DOHH2 (cell line): ENCODE data around the gene PTBP1.

ENCODE experiments used
- CTCF ChIP-seq: fragments of 200-600 bp; sonication (generic); IDR thresholded peaks from one replicate; pipeline ENCODE4 v1.5.1; 2014; ENCODE audit warnings: antibody characterized with exemption, mild to moderate bottlenecking, low read depth, low read length; ENCODE audit not compliant: poor library complexity, severe bottlenecking
- EZH2phosphoT487 ChIP-seq: fragments of 200-600 bp; sonication (generic); IDR thresholded peaks from 2 replicates; pipeline ENCODE4 v1.6.1; 2017; ENCODE audit warnings: borderline replicate concordance, mild to moderate bottlenecking, antibody characterized with exemption, low read length, moderate library complexity, mixed read lengths

- no peak for TF ChIP-seq CTCF
- no peak for TF ChIP-seq EZH2phosphoT487
These were observed 8.1 kb upstream of the PTBP1 start for GRCh38 chr19:788983-789700.
